Raji (cell line): ENCODE results near the gene CIITA.
A peak's percentile ranks its signal among the peaks of the same experiment; 100 is the strongest.

Experiments
- POLR2A ChIP-seq: IDR thresholded peaks from 2 replicates; pipeline ENCODE4 v1.6.1; 2011; ENCODE audit warnings: low read depth, low read length, control low read depth; ENCODE audit not compliant: insufficient read depth

Gene CIITA

GRCh38 chr16:10868596-10869469, 8.2 kb upstream of the CIITA start:
- TF ChIP-seq POLR2A = peak; percentile 62; the same call in 1 of the 2 replicates

GRCh38 chr16:10870137-10870776, 6.7 kb upstream of the CIITA start:
- peak; percentile 2; the same call in 1 of the 2 replicates for TF ChIP-seq POLR2A

- peak; percentile 12; the same call in 1 of the 2 replicates for TF ChIP-seq POLR2A
These were observed 6.2 kb upstream of the CIITA start for GRCh38 chr16:10870808-10871156.

GRCh38 chr16:10871157-10871991, 5.6 kb upstream of the CIITA start:
- peak; percentile 39 for TF ChIP-seq POLR2A

- no peak for TF ChIP-seq POLR2A
These were observed 687 bp upstream of the CIITA start for GRCh38 chr16:10876315-10876714.

GRCh38 chr16:10877472-10877946, 507 bp downstream of the CIITA start:
- no peak for TF ChIP-seq POLR2A

- TF ChIP-seq POLR2A = 0 out of 2 replicates have a peak, but pooled peaks have one; percentile 56
These were observed 1.3 kb downstream of the CIITA start for GRCh38 chr16:10878328-10878643.

GRCh38 chr16:10878644-10879501, 1.9 kb downstream of the CIITA start:
- peak; percentile 20; the same call in 1 of the 2 replicates for TF ChIP-seq POLR2A

- TF ChIP-seq POLR2A = no peak
These were observed 2.9 kb downstream of the CIITA start for GRCh38 chr16:10879681-10880589.

GRCh38 chr16:10880594-10881452, 3.8 kb downstream of the CIITA start:
- TF ChIP-seq POLR2A = no peak

GRCh38 chr16:10881479-10882030, 4.6 kb downstream of the CIITA start:
- no peak for TF ChIP-seq POLR2A

GRCh38 chr16:10883004-10883403, 6.0 kb downstream of the CIITA start:
- no peak for TF ChIP-seq POLR2A
